ENCODE measurements around the gene TTC33.

The TTC33 gene

GRCh38 chr5:40483316-40483715 is 272.4 kb downstream of the TTC33 start:
- no peak for TF ChIP-seq CTCF (IDR thresholded peaks at IDR 0.05; ENCODE audit: poor library complexity, severe bottlenecking)
- ATAC-seq (ENCODE audit: low read depth) (no peak), DNase-seq (ENCODE audit: low spot score) (no peak)
- Histone ChIP-seq H3K4me3 (ENCODE audit: severe bottlenecking) (no peak overlapping the region), H3K4me1 (ENCODE audit: insufficient read depth, poor library complexity, severe bottlenecking) (peaks cover 16% of the 10 kb centered on the region), H3K36me3 (ENCODE audit: low read depth) (no peaks in the 10 kb centered on the region), H3K27me3 (ENCODE audit: insufficient read depth, poor library complexity, severe bottlenecking) (no peaks in the 10 kb centered on the region), H3K27ac (ENCODE audit: poor library complexity, severe bottlenecking) (no peak overlapping the region), H3K9me3 (ENCODE audit: severe bottlenecking) (peaks cover 3% of the 10 kb centered on the region)

DNA sequence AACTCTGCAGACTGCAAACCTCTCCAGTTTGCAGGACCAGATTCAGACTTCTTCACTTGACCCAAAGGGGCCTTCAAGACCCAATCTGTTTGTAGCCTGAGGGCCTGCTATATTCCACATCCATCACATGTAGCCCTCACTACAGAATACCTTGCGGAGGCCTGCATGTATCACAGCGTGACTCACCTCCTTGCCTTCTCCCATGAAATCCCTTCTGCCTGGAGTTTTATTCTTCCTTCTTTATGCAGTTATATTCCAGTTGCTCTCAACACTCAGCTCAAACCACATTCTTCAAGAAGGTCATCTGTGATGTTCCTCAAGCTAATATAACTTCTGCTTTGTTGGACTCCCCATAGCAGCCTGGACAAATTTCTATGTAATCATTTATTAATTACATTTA is 274.5 kb downstream of the TTC33 start:
- H3K36me3 ChIP-seq (ENCODE audit: low read depth) = no peaks in the 10 kb centered on the region
- peaks cover 27% of the 10 kb centered on the region for H3K4me1 ChIP-seq (ENCODE audit: insufficient read depth, poor library complexity, severe bottlenecking)
- H3K9me3 ChIP-seq (ENCODE audit: severe bottlenecking) = peaks cover 3% of the 10 kb centered on the region
- no peak for TF ChIP-seq CTCF (IDR thresholded peaks at IDR 0.05; ENCODE audit: poor library complexity, severe bottlenecking)
- peak; percentile 82 for ATAC-seq (ENCODE audit: low read depth)
- DNase-seq (ENCODE audit: low spot score) = no peak
- no peak overlapping the region for H3K4me3 ChIP-seq (ENCODE audit: severe bottlenecking)
- H3K27ac ChIP-seq (ENCODE audit: poor library complexity, severe bottlenecking) = no peak overlapping the region
- no peaks in the 10 kb centered on the region for H3K27me3 ChIP-seq (ENCODE audit: insufficient read depth, poor library complexity, severe bottlenecking)

- Histone ChIP-seq H3K4me1 (ENCODE audit: insufficient read depth, poor library complexity, severe bottlenecking) (peaks cover 27% of the 10 kb centered on the region), H3K27ac (ENCODE audit: poor library complexity, severe bottlenecking) (no peak overlapping the region), H3K36me3 (ENCODE audit: low read depth) (no peaks in the 10 kb centered on the region), H3K4me3 (ENCODE audit: severe bottlenecking) (no peak overlapping the region), H3K9me3 (ENCODE audit: severe bottlenecking) (peaks cover 3% of the 10 kb centered on the region), H3K27me3 (ENCODE audit: insufficient read depth, poor library complexity, severe bottlenecking) (no peaks in the 10 kb centered on the region)
- ATAC-seq (ENCODE audit: low read depth) (no peak), DNase-seq (ENCODE audit: low spot score) (no peak)
- no peak for TF ChIP-seq CTCF (IDR thresholded peaks at IDR 0.05; ENCODE audit: poor library complexity, severe bottlenecking)
Observed at GRCh38 chr5:40480392-40480791, 275.4 kb downstream of the TTC33 start.

DNA sequence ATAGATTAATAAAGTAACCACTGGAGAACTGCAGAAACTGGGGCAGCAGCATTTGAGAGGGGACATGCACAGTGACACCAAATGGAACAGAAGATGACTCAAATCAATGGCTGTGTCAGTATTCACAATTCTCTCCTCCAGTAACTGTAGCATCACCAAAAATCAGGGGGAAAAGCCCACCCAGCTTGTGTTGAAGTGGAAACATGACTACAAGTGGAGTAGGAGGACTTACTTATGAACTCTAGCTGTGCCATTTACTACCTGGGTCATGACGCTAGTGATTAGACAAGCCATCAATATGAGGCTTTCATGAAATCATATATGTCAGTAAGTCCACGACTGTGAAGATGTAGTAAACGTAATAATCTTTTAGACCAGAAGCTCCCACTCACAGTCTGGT is 275.8 kb downstream of the TTC33 start:
- TF ChIP-seq CTCF (IDR thresholded peaks at IDR 0.05; ENCODE audit: poor library complexity, severe bottlenecking) = no peak
- Histone ChIP-seq H3K4me3 (ENCODE audit: severe bottlenecking) (no peak overlapping the region), H3K36me3 (ENCODE audit: low read depth) (no peaks in the 10 kb centered on the region), H3K9me3 (ENCODE audit: severe bottlenecking) (peaks cover 3% of the 10 kb centered on the region), H3K27ac (ENCODE audit: poor library complexity, severe bottlenecking) (no peak overlapping the region), H3K27me3 (ENCODE audit: insufficient read depth, poor library complexity, severe bottlenecking) (no peaks in the 10 kb centered on the region), H3K4me1 (ENCODE audit: insufficient read depth, poor library complexity, severe bottlenecking) (peaks cover 27% of the 10 kb centered on the region)
- no peak for DNase-seq (ENCODE audit: low spot score)
- no peak for ATAC-seq (ENCODE audit: low read depth)

- no peak overlapping the region for H3K4me3 ChIP-seq (ENCODE audit: severe bottlenecking)
- H3K27me3 ChIP-seq (ENCODE audit: insufficient read depth, poor library complexity, severe bottlenecking) = no peaks in the 10 kb centered on the region
- H3K4me1 ChIP-seq (ENCODE audit: insufficient read depth, poor library complexity, severe bottlenecking) = peaks cover 27% of the 10 kb centered on the region
- no peak overlapping the region for H3K27ac ChIP-seq (ENCODE audit: poor library complexity, severe bottlenecking)
- H3K9me3 ChIP-seq (ENCODE audit: severe bottlenecking) = peaks cover 3% of the 10 kb centered on the region
- no peaks in the 10 kb centered on the region for H3K36me3 ChIP-seq (ENCODE audit: low read depth)
- TF ChIP-seq CTCF (IDR thresholded peaks at IDR 0.05; ENCODE audit: poor library complexity, severe bottlenecking) = no peak
- ATAC-seq (ENCODE audit: low read depth) (no peak), DNase-seq (ENCODE audit: low spot score) (no peak)
Observed at GRCh38 chr5:40478766-40479165, 277.0 kb downstream of the TTC33 start.

All from RWPE2 (cell line).